Testis (tissue), 5 donors: Measurements from ENCODE around the gene BCL7B. TPM values are rescaled to one million over a fixed set of nuclear protein-coding genes. Genes with fewer than 3 reads are reported as not detected.

Experiments
- DNase-seq: peaks from one replicate; pipeline ENCODE4 v3.0.0-alpha.2; 2019
- H3K27ac ChIP-seq, 2 donors: fragments of 200-600 bp; sonication (generic); one replicate each; pipeline ENCODE4 v1.5.1; 2019
- H3K27me3 ChIP-seq: fragments of 200-600 bp; sonication (generic); one replicate; pipeline ENCODE4 v1.5.1; 2019
- H3K36me3 ChIP-seq: fragments of 200-600 bp; sonication (generic); one replicate; pipeline ENCODE4 v1.5.1; 2017; ENCODE audit warnings: low read depth; ENCODE audit errors: missing control alignments
- H3K4me1 ChIP-seq: fragments of 200-600 bp; sonication (generic); one replicate; pipeline ENCODE4 v1.5.1; 2019
- H3K4me3 ChIP-seq, 2 donors: fragments of 200-600 bp; sonication (generic); one replicate each; pipeline ENCODE4 v1.5.1; 2017 to 2019
- H3K9me3 ChIP-seq: fragments of 200-600 bp; sonication (generic); one replicate; pipeline ENCODE4 v1.5.1; 2017
- CTCF ChIP-seq, 3 experiments: fragments of 450-650 bp in 2 of 3; fragments of 200-600 bp in 1 of 3; sonication (generic) in 1 of 3; IDR thresholded peaks; one replicate each; pipeline ENCODE4 v1.5.1; 2016 to 2019; ENCODE audit warnings: antibody characterized with exemption in 3 of 3, mild to moderate bottlenecking in 2 of 3, moderate library complexity in 1 of 3
- POLR2A ChIP-seq: fragments of 450-650 bp; IDR thresholded peaks from one replicate; pipeline ENCODE4 v1.6.1; 2017; ENCODE audit warnings: antibody characterized with exemption, mild to moderate bottlenecking, moderate library complexity
- WGBS, 2 donors: methylation state at CpG; one replicate each; pipeline ENCODE4 v1.1.5; 2018; 5-methylcytosine and 5-hydroxymethylcytosine counted together
- intact Hi-C: fragments of 100-400 bp; cut with DNase I; formaldehyde crosslinking; loops from one replicate; pipeline ENCODE4 v1.15.1; 2023; ENCODE audit warnings: low total_unique reads
- long read RNA-seq, 2 donors: transcript quantifications; one replicate each; lab custom pipeline, GENCODE V29; 2026
- polyA plus RNA-seq: library from polyadenylated mRNA; stranded (reverse); fragments of 350-450 nt; fragmentation: Illumina TruSeq; extraction: RNeasy Lipid Tissue Mini Kit (QIAGEN cat#74804); gene quantifications from one replicate; pipeline ENCODE4 v1.2.3, GENCODE V29; 2014; ENCODE audit warnings: low read depth, low replicate concordance; ENCODE audit not compliant: insufficient read depth
- total RNA-seq, 2 donors: library from RNA; depleted of rRNA; stranded (reverse); fragments of >200 nt; gene quantifications; one replicate each; pipeline ENCODE4 v1.2.3, GENCODE V29; 2016

BCL7B gene
- total RNA-seq: 10 to 100 TPM; 83.0 to 91.1 TPM
- 88.9 TPM for polyA plus RNA-seq
- long read RNA-seq, donor 1, transcript BCL7B-201 (6 exons, 1,975 nt): major isoform, 12 of 19 reads
- long read RNA-seq, donor 1, partial matches to known transcripts: 0 of 19 reads
- long read RNA-seq, donor 1, other reads (novel, unspliced or antisense): 0 of 19 reads
- long read RNA-seq, donor 2, transcript BCL7B-201 (6 exons, 1,975 nt): major isoform, 7 of 17 reads
- long read RNA-seq, donor 2, partial matches to known transcripts: 7 of 17 reads
- long read RNA-seq, donor 2, other reads (novel, unspliced or antisense): 0 of 17 reads

- no peaks in the 10 kb centered on the region for H3K27me3 ChIP-seq
- H3K27ac ChIP-seq: peak within 1 kb of the TSS; percentile 97 to 100
- intact Hi-C loops: loop anchor here (5.0 kb wide), 1 partner anchor 35 kb away; the partner anchor contains the start of gene BAZ1B
- peak; percentile 76 for DNase-seq
- no peak for TF ChIP-seq POLR2A
- TF ChIP-seq CTCF (IDR thresholded peaks at IDR 0.05): no peak
- H3K4me1 ChIP-seq: peaks cover 18% of the 10 kb centered on the region
- H3K9me3 ChIP-seq: no peaks in the 10 kb centered on the region
- WGBS, 2 donors: 3 to 16% methylated on average over 11 to 82 of the region's 83 CpGs
- H3K36me3 ChIP-seq: no peaks in the 10 kb centered on the region
- peak within 1 kb of the TSS; percentile 84 to 94 for H3K4me3 ChIP-seq
These were observed at the start of gene BCL7B for GRCh38 chr7:73557397-73558257. TSS of gene BCL7B (minus strand) at chr7:73557690. CDS start at chr7:73557578, 112 bp downstream.

- WGBS, 2 donors: 72 to 78% methylated on average over 12 to 23 of the region's 23 CpGs
- Histone ChIP-seq H3K27ac (no peak overlapping the region), H3K4me3 (no peak overlapping the region), H3K27me3 (no peaks in the 10 kb centered on the region), H3K36me3 (no peaks in the 10 kb centered on the region), H3K4me1 (no peaks in the 10 kb centered on the region), H3K9me3 (no peaks in the 10 kb centered on the region)
- TF ChIP-seq CTCF (IDR thresholded peaks at IDR 0.05) (no peak), POLR2A (no peak)
- no peak for DNase-seq
- intact Hi-C loops: loop anchor here (5.0 kb wide), 1 partner anchor 122 kb away; no protein-coding TSS in a partner anchor
These were observed 48.2 kb upstream of the BCL7B start for GRCh38 chr7:73605601-73606220.

GRCh38 chr7:73602721-73603651 is 45.5 kb upstream of the BCL7B start:
- H3K27ac ChIP-seq: no peak overlapping the region
- no peak overlapping the region for H3K4me3 ChIP-seq
- no peak for DNase-seq
- H3K36me3 ChIP-seq: no peaks in the 10 kb centered on the region
- no peaks in the 10 kb centered on the region for H3K4me1 ChIP-seq
- no peaks in the 10 kb centered on the region for H3K27me3 ChIP-seq
- TF ChIP-seq POLR2A (no peak), CTCF (IDR thresholded peaks at IDR 0.05) (no peak)
- intact Hi-C loops: no loop called here
- WGBS, 2 donors: 74 to 79% methylated on average over 9 to 22 of the region's 22 CpGs
- no peaks in the 10 kb centered on the region for H3K9me3 ChIP-seq

- Histone ChIP-seq H3K36me3 (no peaks in the 10 kb centered on the region), H3K4me1 (no peaks in the 10 kb centered on the region), H3K27ac (no peak overlapping the region), H3K4me3 (no peak overlapping the region), H3K27me3 (no peaks in the 10 kb centered on the region), H3K9me3 (no peaks in the 10 kb centered on the region)
- intact Hi-C loops: no loop called here
- WGBS, 2 donors: 66 to 75% methylated on average over 7 of the region's 7 CpGs
- DNase-seq: no peak
- TF ChIP-seq CTCF (IDR thresholded peaks at IDR 0.05) (no peak), POLR2A (no peak)
These were observed 42.4 kb upstream of the BCL7B start for GRCh38 chr7:73599916-73600315.
